Stimulated activated CD4-positive, alpha-beta T cell treated with anti-CD3 and anti-CD28 coated beads, Interleukin-1b, Interleukin-23, amount 100 ng/mL, for 4 hours (primary cell): ENCODE data around the gene RTTN.

Source experiments
- DNase-seq, 2 donors: peaks; one replicate each; pipeline ENCODE4 v3.0.0-alpha.2; 2020; ENCODE audit warnings: low read depth in 2 of 2

RTTN gene

DNA sequence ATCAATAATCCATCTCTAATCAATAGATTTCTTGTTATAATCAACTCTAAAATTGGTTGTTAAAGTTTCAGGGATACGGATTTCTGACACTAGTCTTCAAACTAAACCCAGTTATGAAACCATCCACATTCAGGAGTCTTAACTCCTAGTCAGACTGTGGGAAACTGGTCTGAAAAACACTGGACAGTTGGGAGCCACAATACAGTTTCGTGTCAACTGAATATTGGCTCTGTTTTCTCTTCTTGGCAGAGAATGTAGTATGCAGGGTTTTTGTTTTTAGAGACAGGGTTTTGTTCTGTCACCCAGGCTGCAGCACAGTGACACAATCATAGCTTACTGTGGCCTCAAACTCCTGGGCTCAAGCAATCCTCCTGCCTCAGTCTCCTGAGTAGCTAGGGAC lies 123.1 kb downstream of the RTTN start:
- DNase-seq: no peak

- DNase-seq: no peak
Observed at GRCh38 chr18:70078106-70078505, 127.4 kb downstream of the RTTN start.

- DNase-seq: no peak
Observed at GRCh38 chr18:70075906-70076305, 129.6 kb downstream of the RTTN start.

DNA sequence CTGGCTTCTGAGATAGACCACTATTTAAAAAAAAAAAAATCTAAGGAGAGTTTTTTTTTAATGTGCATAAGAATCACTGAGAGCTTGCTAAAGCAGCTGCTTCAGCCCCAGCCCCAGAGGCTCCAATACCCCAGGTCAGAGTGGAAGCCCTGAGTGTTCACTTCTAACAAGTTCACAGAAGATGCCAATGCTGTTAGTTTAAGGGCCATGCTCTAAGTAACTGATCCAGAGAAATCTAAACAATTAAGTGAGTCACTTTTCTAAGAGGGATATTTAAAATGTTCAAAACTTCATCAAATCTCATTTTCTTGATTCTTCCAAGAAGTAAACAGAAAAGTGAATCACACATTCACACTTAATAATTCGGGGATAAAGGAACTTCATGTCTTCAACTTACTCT lies 131.4 kb downstream of the RTTN start:
- no peak for DNase-seq

DNA sequence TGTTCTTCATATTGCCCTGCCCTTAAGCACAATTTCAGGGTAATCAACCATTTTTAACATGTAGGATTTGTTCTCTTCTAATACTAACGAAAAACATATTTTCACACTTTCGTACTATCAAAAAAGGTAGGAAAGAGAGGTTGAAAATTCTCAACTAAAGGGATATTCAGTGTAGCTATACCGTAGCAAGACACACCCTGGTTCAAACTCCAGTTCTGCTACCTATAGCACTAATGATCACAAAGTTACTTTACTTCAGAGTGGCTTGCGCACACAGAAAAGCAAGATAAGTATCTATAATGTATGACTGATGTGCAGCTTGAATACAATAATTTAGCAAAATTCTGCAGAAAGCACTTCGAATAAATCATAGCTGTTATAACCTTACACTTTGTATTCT lies 132.1 kb downstream of the RTTN start:
- DNase-seq: no peak

DNA sequence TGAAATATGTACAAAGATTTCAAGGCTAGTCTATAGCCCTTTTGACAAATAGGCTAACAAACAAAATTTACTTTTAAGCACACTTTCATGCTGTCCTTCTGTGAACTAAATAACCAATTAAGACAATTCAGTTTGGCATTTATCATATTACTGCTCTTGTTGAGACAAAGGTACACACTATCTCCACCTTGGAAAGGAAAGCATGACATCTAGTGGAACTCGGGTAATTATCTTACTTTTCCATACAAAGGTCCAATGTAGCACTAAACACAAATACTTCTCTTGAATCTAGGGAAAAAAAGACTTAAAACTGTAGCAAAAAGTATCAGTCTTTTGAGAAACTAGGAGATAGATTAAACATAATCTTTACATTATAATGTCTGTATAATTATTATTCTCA lies 132.8 kb downstream of the RTTN start:
- DNase-seq: no peak

DNA sequence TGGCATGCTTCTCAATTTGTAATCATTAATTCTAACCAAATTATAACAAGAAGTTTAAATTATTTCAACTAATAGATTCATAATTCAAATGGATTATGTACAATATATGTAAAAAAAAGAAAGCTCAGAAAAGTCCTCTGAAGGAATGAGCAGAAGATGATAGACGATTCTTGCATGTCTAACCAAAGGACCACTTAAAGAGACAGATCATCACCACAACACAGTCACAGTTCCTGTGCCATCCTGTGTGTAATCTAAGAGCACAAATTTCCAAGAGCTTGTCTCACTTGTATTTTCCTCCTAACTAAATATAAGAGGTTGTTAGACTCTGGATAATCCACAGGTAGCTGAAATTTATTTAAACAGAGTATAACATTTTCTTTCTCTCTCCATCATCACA lies 135.5 kb downstream of the RTTN start:
- no peak for DNase-seq

DNA sequence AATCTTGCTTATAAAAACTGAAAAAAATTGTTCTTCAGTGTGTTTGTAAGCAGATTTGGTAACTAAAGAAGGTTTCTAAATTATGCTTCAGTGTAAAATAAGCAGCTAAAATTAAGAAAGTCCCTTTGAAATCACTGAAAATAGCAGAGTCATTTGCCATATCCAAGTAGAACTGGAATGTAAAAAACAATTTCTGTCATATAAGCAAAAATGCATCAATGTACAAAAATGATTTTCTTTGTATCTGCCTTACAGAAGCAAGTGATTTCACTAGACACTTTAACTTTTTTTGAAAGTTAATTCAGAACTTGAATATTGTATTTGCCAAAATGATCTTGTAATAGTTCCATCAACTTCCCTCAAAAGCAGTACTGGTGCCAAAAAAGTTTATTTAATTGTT lies 136.1 kb downstream of the RTTN start:
- no peak for DNase-seq

DNA sequence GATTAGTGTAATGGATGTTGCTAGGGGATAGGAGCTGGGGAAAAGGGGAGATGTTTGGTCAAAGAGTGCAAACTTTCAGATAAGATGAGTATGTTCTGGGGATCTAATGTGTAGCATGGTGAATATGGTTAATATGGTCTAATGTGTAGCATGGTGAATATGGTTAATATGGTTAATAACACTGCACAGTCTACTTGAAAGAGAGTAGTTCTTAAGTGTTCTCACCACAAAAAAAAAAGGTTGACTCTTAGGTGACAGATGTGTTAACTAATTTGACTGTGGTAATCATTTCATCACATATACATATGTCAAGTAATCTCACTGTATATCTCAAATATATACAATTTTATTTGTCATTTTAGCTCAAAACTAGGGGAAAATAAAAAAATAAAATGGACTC lies 136.5 kb downstream of the RTTN start:
- no peak for DNase-seq

DNA sequence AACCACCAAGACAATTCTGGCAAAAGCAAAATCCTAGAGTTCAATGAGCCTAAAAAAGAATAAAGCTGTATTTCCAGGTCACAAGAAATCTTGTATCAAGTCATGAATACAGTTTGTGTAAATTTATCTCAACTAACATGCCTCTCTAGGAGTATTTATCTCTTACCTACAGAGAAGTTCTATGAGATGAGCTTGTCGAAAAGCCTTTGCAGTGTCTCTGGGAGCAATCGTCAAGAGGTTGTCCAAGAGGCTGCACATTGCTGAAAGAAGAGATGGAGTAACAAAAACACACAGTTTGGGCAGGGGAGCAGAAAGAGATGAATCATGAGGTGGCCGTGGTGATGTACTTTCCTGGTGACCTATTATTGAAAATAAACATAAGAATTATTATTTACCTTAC lies 145.8 kb downstream of the RTTN start:
- DNase-seq: no peak

GRCh38 chr18:70058916-70059315 lies 146.6 kb downstream of the RTTN start:
- DNase-seq: no peak

DNA sequence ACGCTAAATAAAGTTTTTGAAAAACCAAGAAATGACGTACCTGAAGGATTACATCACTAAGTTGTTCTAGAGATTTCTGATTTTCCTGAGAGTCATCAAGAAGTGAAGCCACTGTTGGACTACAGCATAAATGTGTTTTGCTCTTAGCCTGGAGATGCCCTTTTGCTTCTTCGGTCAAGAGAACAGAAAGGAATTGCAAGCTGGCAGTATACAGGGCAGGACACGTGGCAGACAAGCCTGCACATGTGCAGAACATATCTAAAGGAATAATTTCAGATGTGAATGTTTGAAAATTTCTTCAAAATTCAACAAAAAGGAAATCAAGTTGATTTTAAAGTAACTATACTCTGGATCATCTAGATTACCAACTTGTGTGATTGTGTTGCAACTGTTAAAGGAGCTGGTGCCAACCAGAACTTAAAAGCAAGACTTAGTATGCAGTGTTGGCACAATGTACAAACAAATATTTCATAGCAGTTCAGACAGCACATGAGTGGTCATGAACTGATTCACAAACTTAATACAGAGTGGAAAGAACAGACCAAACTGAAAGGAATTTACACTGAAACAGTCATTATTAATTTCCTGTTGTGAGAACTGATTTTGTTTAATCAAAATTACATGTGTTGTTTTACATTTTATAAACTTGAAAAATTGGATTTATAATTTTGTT lies 157.4 kb downstream of the RTTN start:
- DNase-seq: no peak

- no peak for DNase-seq
Observed at GRCh38 chr18:70046796-70047195, 158.7 kb downstream of the RTTN start.

DNA sequence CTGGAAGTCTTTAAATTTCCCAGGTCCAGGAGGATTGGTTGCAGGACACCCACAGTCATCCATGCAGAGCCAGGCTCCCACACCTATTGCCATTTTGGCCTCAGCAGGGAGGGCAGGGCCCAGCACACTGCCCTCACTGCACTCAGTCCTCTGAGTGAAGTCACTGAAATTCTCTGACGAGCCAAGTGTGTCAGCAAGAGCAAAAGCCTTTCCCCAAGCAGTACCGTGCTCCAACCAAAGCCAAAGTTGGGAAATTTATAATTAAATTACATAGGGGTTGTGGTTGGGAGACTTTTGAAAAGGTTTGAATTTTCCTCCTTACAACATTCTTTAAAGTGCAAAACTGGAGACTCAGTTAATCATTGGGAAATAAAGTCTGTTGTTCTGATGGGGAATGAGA lies 159.3 kb downstream of the RTTN start:
- no peak for DNase-seq

GRCh38 chr18:70044632-70045031 lies 160.9 kb downstream of the RTTN start:
- no peak for DNase-seq

DNA sequence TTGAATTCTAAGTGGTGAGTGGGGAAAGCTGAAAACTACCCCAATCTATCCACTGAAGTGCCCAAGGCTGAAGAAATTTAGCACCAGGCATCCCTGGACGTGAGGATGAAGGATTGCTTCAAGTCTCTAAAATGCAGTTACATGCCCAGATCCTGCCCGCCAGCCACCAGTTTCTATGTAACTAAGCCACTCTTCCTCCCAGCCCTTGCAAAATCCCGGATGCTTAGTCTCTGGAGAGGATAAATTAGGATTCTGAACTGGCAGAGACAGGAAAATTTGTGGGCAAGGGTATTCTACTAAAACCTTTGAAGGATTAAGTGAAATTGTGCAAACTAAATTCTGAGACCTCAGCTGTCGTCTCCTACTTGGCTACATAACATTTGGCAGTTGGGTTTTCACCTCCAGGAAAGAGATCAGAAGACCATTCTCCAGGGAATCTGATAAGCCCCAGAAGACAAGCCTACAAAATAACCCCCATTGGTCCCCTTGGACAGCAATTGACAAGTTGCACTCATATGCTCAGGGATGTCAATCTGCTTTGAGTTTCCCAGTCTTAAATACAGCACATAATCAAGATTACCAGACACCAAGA lies 163.9 kb downstream of the RTTN start:
- no peak for DNase-seq

DNA sequence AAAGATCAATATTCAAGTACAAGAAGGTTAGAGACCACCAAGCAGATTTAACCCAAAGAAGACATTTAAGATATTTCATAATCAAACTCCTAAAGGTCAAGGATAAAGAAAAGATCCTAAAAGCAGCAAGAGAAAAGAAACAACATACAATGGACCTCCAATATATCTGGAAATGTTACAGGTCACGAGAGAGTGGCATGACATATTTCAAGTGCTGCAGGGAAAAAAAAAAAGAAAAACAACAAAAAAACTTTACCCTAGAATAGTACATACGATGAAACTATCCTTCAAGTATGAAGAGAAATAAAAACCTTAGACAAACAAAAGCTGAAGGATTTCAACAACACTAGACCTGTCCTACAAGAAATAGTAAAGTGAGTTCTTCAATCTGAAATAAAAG lies 166.3 kb downstream of the RTTN start:
- no peak for DNase-seq

DNA sequence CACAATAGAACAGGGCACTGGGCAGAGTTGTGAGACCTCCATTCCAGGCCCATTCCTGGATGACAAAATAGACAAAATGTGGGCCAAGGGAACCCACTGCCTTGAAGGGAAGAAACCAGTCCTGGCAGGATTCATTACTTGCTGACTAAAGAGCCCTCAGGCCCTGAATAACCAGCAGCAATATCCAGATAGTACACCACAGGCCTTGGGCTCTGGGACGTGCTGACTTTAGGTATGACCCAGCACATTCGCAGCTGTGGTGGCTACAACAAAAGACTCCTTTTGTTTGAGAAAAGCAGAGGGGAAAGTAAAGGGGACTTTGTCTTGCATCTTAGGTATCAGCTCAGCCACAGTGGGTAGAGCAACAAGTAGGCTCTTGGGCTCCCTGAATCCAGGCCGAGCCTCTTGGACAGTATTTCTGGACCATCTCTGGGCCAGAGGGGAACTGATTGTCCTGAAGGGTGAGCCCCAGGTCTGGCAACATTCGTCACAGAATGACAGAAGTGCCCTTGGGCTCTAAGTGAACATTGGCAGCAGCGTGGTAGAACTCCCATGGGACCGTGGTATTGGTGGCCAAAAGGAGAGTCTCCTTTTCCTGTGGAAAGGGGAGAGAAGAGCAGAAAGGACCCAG lies 167.9 kb downstream of the RTTN start:
- no peak for DNase-seq

DNA sequence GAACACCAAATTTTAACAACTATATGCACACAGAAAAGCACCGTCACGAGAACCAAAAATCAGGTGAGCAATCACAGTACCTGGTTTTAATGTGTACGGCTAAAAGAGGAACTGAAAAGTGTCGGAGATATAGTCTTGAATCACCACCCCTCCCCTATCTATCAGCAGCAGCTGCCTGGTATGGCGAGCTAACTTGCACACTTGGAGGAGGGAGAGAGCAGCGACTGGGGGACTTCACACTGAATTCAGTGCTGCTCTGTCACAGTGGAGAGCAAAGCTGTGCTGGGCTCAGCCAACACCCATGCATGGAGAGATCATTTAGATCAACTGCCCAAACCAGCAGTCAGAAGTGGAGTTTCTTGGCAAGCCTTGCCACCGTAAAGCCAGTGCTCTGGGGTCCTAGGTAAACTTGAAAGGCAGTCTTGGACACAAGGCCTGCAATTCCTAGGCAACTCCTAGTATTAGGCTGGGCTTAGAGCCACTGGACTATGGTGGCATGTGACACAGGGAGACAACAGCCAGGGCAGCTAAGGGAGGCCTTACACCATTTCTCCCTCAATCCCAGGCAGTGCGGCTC lies 168.6 kb downstream of the RTTN start:
- DNase-seq: no peak

- DNase-seq: no peak
Observed at GRCh38 chr18:70036168-70036567, 169.3 kb downstream of the RTTN start.

GRCh38 chr18:70031221-70031620 lies 174.3 kb downstream of the RTTN start:
- DNase-seq: no peak

DNA sequence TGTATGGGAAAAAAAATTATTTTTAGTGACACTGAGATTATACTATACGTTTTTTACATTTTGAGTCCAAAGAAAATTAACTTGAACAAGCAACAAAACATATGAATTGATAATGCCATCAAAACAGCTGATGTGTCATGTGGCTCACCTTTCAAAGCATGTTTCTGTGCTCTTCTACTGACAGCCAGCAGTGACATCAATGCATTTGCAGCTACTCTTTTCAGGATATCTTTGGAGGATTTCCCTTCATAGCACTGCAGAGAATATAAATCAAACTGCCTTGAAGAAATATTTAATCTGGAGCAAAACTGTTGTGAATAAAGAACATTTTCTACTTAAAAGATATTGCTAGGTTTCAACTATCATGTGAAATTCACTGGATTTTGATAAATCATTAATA lies 174.8 kb downstream of the RTTN start:
- DNase-seq: no peak

GRCh38 chr18:70029163-70029562 lies 176.3 kb downstream of the RTTN start:
- DNase-seq: no peak
